GM18511 (cell line): ENCODE measurements around the gene VENTX.

Source experiments
- ATAC-seq: cut with Tn5 transposase; IDR thresholded peaks from one replicate; pipeline ENCODE4 v1.9.1; 2021; ENCODE audit warnings: mild to moderate bottlenecking, moderate library complexity; ENCODE audit not compliant: unreplicated experiment

VENTX gene

GRCh38 chr10:133201948-133202725 lies 35.5 kb upstream of the VENTX start:
- ATAC-seq, result no peak

- ATAC-seq, result no peak
Observed at GRCh38 chr10:133202778-133203651, 34.6 kb upstream of the VENTX start.

GRCh38 chr10:133203652-133204195 lies 33.9 kb upstream of the VENTX start:
- ATAC-seq, result no peak

- no peak for ATAC-seq
Observed at GRCh38 chr10:133204226-133205015, 33.2 kb upstream of the VENTX start.

- ATAC-seq, result no peak
Observed at GRCh38 chr10:133205146-133205545, 32.5 kb upstream of the VENTX start.

GRCh38 chr10:133206356-133207040 lies 31.2 kb upstream of the VENTX start:
- no peak for ATAC-seq

- no peak for ATAC-seq
Observed at GRCh38 chr10:133207041-133207600, 30.5 kb upstream of the VENTX start.

GRCh38 chr10:133207627-133208026 lies 30.0 kb upstream of the VENTX start:
- ATAC-seq, result no peak

- no peak for ATAC-seq
Observed at GRCh38 chr10:133208466-133208865, 29.2 kb upstream of the VENTX start.

GRCh38 chr10:133209117-133209516 lies 28.5 kb upstream of the VENTX start:
- no peak for ATAC-seq

- ATAC-seq, result no peak
Observed at GRCh38 chr10:133209641-133210040, 28.0 kb upstream of the VENTX start.

- ATAC-seq, result no peak
Observed at GRCh38 chr10:133210398-133211140, 27.1 kb upstream of the VENTX start.

GRCh38 chr10:133211141-133211830 lies 26.4 kb upstream of the VENTX start:
- no peak for ATAC-seq

- ATAC-seq, result no peak
Observed at GRCh38 chr10:133211959-133212852, 25.4 kb upstream of the VENTX start.

- ATAC-seq, result no peak
Observed at GRCh38 chr10:133212853-133213494, 24.7 kb upstream of the VENTX start.

- ATAC-seq, result no peak
Observed at GRCh38 chr10:133213641-133214467, 23.8 kb upstream of the VENTX start.
